ENCODE results near the gene CAMTA1. TPM values are rescaled to one million over a fixed set of nuclear protein-coding genes. Genes with fewer than 3 reads are reported as not detected.

The CAMTA1 gene
- total and polyA plus RNA-seq, 2 experiments from 2014 or later = 213 to 341 TPM

DNA sequence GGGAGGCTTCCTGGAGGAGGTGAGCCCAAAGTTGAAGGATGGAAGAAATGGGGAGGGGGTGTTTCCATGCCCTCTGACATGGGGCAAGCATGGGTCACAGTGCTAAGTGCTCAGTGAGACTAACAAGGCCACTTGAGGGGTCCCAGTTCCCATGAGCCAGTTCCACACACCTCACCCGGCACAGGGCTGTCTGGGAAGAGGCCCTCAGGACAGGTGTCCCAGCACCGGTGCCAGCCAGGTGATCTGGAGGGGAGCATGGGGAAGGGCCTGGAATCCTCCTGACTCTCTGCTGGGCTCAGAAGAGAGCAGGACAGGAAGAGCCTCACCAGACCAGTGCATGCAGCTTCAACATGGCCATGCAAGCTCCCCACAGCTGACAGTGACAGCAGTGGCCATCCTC, 691.1 kb downstream of the CAMTA1 start:
- no peaks in the 10 kb centered on the region for H3K27me3 ChIP-seq
- no peaks in the 10 kb centered on the region for H3K4me1 ChIP-seq (ENCODE audit: low read depth)
- H3K36me3 ChIP-seq = no peaks in the 10 kb centered on the region
- no peaks in the 10 kb centered on the region for H3K9me3 ChIP-seq (ENCODE audit: low read depth)
- no peak overlapping the region for H3K4me3 ChIP-seq
- no peak for TF ChIP-seq CTCF (IDR thresholded peaks at IDR 0.05; ENCODE audit: low read depth, low read length)
- H3K27ac ChIP-seq = no peak overlapping the region
- DNase-seq (ENCODE audit: low read depth in 1 of 2, low spot score in 1 of 2) = no peak

- Histone ChIP-seq H3K4me1 (ENCODE audit: low read depth) (no peaks in the 10 kb centered on the region), H3K27ac (no peak overlapping the region), H3K36me3 (no peaks in the 10 kb centered on the region), H3K27me3 (no peaks in the 10 kb centered on the region), H3K9me3 (ENCODE audit: low read depth) (no peaks in the 10 kb centered on the region), H3K4me3 (no peak overlapping the region)
- peak in 1 of 2 donors; percentile 52 for DNase-seq (ENCODE audit: low read depth in 1 of 2, low spot score in 1 of 2)
- no peak for TF ChIP-seq CTCF (IDR thresholded peaks at IDR 0.05; ENCODE audit: low read depth, low read length)
Measured at GRCh38 chr1:7476861-7477547, 691.8 kb downstream of the CAMTA1 start.

GRCh38 chr1:7477593-7477992, 692.3 kb downstream of the CAMTA1 start:
- H3K27me3 ChIP-seq = no peaks in the 10 kb centered on the region
- TF ChIP-seq CTCF (IDR thresholded peaks at IDR 0.05; ENCODE audit: low read depth, low read length) = no peak
- no peak for DNase-seq (ENCODE audit: low read depth in 1 of 2, low spot score in 1 of 2)
- H3K9me3 ChIP-seq (ENCODE audit: low read depth) = no peaks in the 10 kb centered on the region
- H3K4me1 ChIP-seq (ENCODE audit: low read depth) = peaks cover 2% of the 10 kb centered on the region
- no peak overlapping the region for H3K4me3 ChIP-seq
- H3K27ac ChIP-seq = no peak overlapping the region
- H3K36me3 ChIP-seq = no peaks in the 10 kb centered on the region

GRCh38 chr1:7478142-7478790, 693.0 kb downstream of the CAMTA1 start:
- no peaks in the 10 kb centered on the region for H3K36me3 ChIP-seq
- peaks cover 8% of the 10 kb centered on the region for H3K4me1 ChIP-seq (ENCODE audit: low read depth)
- H3K9me3 ChIP-seq (ENCODE audit: low read depth) = no peaks in the 10 kb centered on the region
- H3K4me3 ChIP-seq = no peak overlapping the region
- no peak for DNase-seq (ENCODE audit: low read depth in 1 of 2, low spot score in 1 of 2)
- TF ChIP-seq CTCF (IDR thresholded peaks at IDR 0.05; ENCODE audit: low read depth, low read length) = no peak
- H3K27ac ChIP-seq = no peak overlapping the region
- H3K27me3 ChIP-seq = no peaks in the 10 kb centered on the region

- Histone ChIP-seq H3K4me1 (ENCODE audit: low read depth) (peaks cover 8% of the 10 kb centered on the region), H3K27me3 (no peaks in the 10 kb centered on the region), H3K4me3 (no peak overlapping the region), H3K9me3 (ENCODE audit: low read depth) (no peaks in the 10 kb centered on the region), H3K27ac (no peak overlapping the region), H3K36me3 (no peaks in the 10 kb centered on the region)
- DNase-seq (ENCODE audit: low read depth in 1 of 2, low spot score in 1 of 2) = peak in 1 of 2 donors; percentile 89
- TF ChIP-seq CTCF (IDR thresholded peaks at IDR 0.05; ENCODE audit: low read depth, low read length) = no peak
Measured at GRCh38 chr1:7478809-7479499, 693.7 kb downstream of the CAMTA1 start.

All from cardiac muscle cell (in vitro differentiated cells and primary cell).